ENCODE data around the gene GMCL1.

Gene GMCL1, protein sequence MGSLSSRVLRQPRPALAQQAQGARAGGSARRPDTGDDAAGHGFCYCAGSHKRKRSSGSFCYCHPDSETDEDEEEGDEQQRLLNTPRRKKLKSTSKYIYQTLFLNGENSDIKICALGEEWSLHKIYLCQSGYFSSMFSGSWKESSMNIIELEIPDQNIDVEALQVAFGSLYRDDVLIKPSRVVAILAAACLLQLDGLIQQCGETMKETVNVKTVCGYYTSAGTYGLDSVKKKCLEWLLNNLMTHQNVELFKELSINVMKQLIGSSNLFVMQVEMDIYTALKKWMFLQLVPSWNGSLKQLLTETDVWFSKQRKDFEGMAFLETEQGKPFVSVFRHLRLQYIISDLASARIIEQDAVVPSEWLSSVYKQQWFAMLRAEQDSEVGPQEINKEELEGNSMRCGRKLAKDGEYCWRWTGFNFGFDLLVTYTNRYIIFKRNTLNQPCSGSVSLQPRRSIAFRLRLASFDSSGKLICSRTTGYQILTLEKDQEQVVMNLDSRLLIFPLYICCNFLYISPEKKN

DNA sequence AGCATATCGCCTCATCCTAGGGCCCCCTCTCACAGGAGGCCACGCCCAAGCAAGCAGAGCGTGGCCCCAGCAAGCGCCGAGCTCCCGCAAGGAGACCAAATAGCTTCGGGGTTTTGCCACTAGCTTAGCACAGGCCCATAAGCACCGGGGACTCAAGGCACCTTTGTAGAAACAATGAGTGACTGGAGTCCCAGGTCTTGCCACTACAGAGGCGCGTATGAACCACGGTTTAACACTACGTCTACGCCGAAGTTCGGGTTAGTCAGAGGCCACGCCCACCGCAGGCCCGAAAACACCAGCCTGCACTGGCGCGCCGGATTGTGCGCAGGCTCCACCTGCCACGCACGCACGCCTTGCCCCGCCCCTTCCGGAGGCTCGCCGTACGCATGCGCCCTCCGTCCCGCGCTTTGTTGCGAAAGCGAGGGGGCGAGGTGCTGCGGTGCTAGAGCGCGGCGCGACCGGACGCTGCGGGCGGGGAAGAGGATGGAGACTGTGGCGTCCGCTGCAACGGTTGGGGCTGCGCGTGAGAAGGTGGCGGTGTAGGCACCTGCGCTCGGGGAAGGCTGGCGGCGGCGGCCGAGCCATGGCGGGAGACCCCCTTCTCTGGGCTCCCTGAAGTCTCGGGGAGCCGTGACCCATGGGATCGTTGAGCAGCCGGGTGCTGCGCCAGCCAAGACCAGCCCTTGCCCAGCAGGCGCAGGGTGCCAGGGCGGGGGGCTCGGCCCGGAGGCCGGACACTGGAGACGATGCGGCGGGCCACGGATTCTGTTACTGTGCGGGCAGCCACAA lies at the start of gene GMCL1:
Gene GMCL1 (plus strand): TSS at position 405 of the 789 bp plus-strand sequence. CDS start 233 bp downstream, at position 638.
- Histone ChIP-seq H3K4me3 (ENCODE audit: low read depth in 1 of 2, low read length in 2 of 2) (peak within 1 kb of the TSS; percentile 81 to 99), H3K36me3 (ENCODE audit: insufficient read depth, low read length) (peaks cover 5% of the 10 kb centered on the region), H3K27ac (ENCODE audit: low read depth, low read length) (peak within 1 kb of the TSS; percentile 73), H3K9me3 (ENCODE audit: low read length) (no peaks in the 10 kb centered on the region), H3K4me1 (ENCODE audit: insufficient read depth, low read length) (peaks cover 22% of the 10 kb centered on the region), H3K27me3 (ENCODE audit: control insufficient read depth in 1 of 2, insufficient read depth in 2 of 2, low read length in 2 of 2) (no peaks in the 10 kb centered on the region), H3K9ac (ENCODE audit: low read length) (peak within 1 kb of the TSS; percentile 92)

DNA sequence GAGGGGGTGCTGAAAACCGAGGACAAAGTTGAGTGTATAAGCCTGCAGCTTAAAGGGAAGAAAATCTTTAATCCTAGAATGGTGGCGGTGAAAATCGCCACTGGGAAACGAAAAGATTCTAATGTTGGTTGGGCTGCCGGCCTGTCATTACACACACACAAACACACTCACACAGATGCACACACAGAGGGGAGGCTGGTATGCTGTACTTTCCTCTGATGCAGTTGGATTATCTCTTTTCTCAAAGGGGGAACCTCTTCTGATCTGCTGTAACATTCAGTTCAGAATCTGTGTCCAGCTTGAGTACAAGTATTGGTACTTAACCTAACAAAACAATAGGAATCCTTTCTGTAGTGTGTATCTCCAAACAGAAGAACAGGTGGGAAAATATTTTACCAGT lies 48.5 kb upstream of the GMCL1 start:
- H3K36me3 ChIP-seq (ENCODE audit: insufficient read depth, low read length): peaks cover 6% of the 10 kb centered on the region
- H3K9ac ChIP-seq (ENCODE audit: low read length): no peak overlapping the region
- no peak overlapping the region for H3K4me3 ChIP-seq (ENCODE audit: low read depth in 1 of 2, low read length in 2 of 2)
- no peaks in the 10 kb centered on the region for H3K4me1 ChIP-seq (ENCODE audit: insufficient read depth, low read length)
- no peak overlapping the region for H3K27ac ChIP-seq (ENCODE audit: low read depth, low read length)
- H3K27me3 ChIP-seq (ENCODE audit: control insufficient read depth in 1 of 2, insufficient read depth in 2 of 2, low read length in 2 of 2): no peaks in the 10 kb centered on the region
- no peaks in the 10 kb centered on the region for H3K9me3 ChIP-seq (ENCODE audit: low read length)

DNA sequence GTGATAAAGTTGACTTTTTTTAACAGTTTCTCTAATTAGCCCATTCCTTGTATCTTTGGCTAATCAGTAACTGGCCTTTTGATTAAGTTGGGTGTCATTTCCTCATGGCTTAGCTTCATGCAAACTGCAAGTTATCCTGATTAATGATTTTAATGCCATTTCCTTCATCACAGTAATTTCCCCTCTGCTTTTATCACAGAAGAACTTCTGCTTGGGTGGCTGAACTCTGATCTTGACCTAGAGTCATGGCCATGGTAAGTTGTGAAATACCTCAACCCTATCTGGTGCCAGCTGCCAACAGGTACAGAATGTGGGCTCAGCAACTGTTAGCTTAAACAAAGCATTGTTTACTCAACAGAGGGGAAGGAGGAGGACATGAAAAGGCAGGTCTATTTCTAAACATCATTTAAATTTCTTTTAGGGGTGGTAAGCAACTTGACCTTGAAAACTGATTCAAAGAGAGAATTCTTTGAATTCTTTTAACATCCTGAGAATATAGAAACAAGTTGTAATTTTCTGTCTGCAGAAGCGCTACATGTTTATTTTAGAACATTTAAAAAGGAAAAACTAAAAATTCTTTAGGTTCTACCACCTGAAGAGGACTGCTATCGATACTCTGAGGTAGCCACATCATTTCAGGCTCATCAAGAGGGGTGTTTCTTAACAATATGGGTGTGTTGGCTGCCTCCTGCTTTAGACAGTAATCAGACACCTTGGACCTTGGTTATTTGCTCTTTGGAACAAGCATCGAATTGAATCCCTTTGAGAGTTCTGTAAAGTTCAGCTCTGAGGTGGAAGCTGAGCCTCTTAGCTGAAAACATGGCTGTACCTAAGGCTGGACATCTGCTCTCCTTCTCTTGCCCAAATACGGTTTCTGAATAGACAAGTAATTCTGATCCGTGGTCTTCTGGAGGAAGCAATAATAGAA lies 47.9 kb upstream of the GMCL1 start:
- H3K4me3 ChIP-seq (ENCODE audit: low read depth in 1 of 2, low read length in 2 of 2): no peak overlapping the region
- H3K4me1 ChIP-seq (ENCODE audit: insufficient read depth, low read length): no peaks in the 10 kb centered on the region
- H3K27me3 ChIP-seq (ENCODE audit: control insufficient read depth in 1 of 2, insufficient read depth in 2 of 2, low read length in 2 of 2): no peaks in the 10 kb centered on the region
- H3K9me3 ChIP-seq (ENCODE audit: low read length): no peaks in the 10 kb centered on the region
- no peak overlapping the region for H3K9ac ChIP-seq (ENCODE audit: low read length)
- no peak overlapping the region for H3K27ac ChIP-seq (ENCODE audit: low read depth, low read length)
- H3K36me3 ChIP-seq (ENCODE audit: insufficient read depth, low read length): peaks cover 6% of the 10 kb centered on the region

DNA sequence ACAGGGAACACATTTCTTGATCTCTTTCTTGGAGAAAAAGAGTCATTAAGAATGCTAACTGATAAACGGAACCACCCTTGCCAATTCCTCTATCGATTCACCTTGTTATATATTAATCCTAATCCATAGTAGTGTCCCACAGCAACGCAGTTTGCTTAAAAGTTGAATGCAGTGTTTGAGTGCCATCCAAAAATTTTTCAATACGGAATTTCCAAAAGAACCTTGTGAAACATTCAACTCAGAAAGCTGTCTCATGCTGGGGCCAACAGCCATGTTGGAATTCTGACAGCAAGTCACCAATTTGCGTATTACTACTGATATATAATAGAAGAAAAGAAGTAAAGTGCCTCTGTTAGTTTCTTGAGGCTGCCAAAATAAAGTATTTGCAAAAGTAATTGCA lies 45.2 kb upstream of the GMCL1 start:
- Histone ChIP-seq H3K9ac (ENCODE audit: low read length) (no peak overlapping the region), H3K36me3 (ENCODE audit: insufficient read depth, low read length) (peaks cover 15% of the 10 kb centered on the region), H3K27me3 (ENCODE audit: control insufficient read depth in 1 of 2, insufficient read depth in 2 of 2, low read length in 2 of 2) (no peaks in the 10 kb centered on the region), H3K9me3 (ENCODE audit: low read length) (no peaks in the 10 kb centered on the region), H3K4me3 (ENCODE audit: low read depth in 1 of 2, low read length in 2 of 2) (no peak overlapping the region), H3K27ac (ENCODE audit: low read depth, low read length) (no peak overlapping the region), H3K4me1 (ENCODE audit: insufficient read depth, low read length) (peaks cover 3% of the 10 kb centered on the region)

DNA sequence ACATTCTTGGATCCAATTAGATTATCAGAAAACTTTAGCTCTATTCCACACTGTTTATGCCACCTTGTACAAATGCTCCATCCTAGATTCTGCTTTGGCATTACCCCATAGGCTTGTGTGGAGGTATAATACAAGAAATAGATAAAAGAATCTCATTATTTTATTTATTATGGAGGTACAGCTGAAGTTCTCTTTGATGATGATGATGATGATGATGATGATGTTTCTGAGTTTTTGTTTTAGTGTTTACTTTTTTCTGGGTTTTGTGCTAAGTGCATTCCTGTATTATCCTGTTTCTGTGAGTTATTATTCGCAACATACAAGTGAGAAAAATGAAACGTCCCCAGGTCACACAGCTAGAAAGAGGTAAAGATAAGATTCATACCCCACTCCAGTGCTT lies 44.1 kb upstream of the GMCL1 start:
- Histone ChIP-seq H3K27ac (ENCODE audit: low read depth, low read length) (no peak overlapping the region), H3K9ac (ENCODE audit: low read length) (no peak overlapping the region), H3K4me3 (ENCODE audit: low read depth in 1 of 2, low read length in 2 of 2) (no peak overlapping the region), H3K9me3 (ENCODE audit: low read length) (no peaks in the 10 kb centered on the region), H3K4me1 (ENCODE audit: insufficient read depth, low read length) (peaks cover 12% of the 10 kb centered on the region), H3K36me3 (ENCODE audit: insufficient read depth, low read length) (peaks cover 15% of the 10 kb centered on the region), H3K27me3 (ENCODE audit: control insufficient read depth in 1 of 2, insufficient read depth in 2 of 2, low read length in 2 of 2) (no peaks in the 10 kb centered on the region)

DNA sequence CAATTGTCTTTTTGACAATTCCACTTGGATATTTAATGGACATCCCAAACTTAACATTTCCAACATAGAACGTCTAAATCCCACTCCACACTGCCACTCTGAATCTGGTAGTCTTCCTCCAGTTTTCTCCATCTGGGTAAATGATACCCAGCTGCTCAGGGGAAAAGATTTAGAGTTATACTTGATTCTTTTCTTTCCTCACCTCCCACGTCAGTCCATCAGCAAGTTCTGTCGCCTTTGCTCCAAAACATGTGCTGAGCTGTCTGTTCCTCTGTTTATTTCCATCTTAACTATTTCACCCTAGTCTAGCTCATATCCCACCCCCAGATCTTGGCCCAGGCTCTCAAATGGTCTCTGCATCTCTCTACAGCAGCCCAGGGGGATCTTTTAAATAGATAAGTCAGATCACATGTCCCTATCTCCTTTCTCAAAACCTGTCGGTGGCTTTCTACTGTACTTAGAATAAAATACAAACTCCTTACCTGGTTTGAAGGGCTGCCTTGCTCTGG lies 43.4 kb upstream of the GMCL1 start:
- peaks cover 15% of the 10 kb centered on the region for H3K36me3 ChIP-seq (ENCODE audit: insufficient read depth, low read length)
- no peaks in the 10 kb centered on the region for H3K9me3 ChIP-seq (ENCODE audit: low read length)
- H3K9ac ChIP-seq (ENCODE audit: low read length): no peak overlapping the region
- peaks cover 20% of the 10 kb centered on the region for H3K4me1 ChIP-seq (ENCODE audit: insufficient read depth, low read length)
- H3K4me3 ChIP-seq (ENCODE audit: low read depth in 1 of 2, low read length in 2 of 2): no peak overlapping the region
- no peaks in the 10 kb centered on the region for H3K27me3 ChIP-seq (ENCODE audit: control insufficient read depth in 1 of 2, insufficient read depth in 2 of 2, low read length in 2 of 2)
- no peak overlapping the region for H3K27ac ChIP-seq (ENCODE audit: low read depth, low read length)

DNA sequence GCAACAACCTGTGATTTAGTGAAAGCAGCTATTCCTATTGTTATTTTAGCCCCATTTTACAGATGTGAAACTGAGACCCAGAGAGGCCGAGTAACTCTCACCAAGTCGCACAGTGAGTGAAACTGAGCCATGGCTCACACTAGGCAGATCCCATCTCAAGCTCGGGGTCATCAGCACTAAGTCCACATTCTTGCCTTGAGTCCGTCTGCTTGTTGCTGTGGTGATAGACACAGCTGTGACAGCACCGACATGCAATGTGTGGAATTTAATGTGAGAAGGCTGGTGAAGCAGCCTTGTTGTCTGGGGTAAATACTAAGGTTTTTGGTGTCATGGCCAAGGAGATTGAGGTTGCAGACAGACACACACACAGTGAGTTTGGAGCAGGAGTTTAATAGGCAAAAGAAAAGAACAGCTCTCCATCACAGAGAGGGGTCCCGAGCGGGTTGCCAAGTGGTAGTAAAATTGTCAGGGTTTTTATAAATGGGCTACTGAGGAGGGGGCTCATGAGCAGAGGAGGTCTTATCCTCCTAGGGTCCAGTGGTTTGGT lies 40.2 kb upstream of the GMCL1 start:
- no peaks in the 10 kb centered on the region for H3K27me3 ChIP-seq (ENCODE audit: control insufficient read depth in 1 of 2, insufficient read depth in 2 of 2, low read length in 2 of 2)
- H3K36me3 ChIP-seq (ENCODE audit: insufficient read depth, low read length): peaks cover 9% of the 10 kb centered on the region
- no peak overlapping the region for H3K4me3 ChIP-seq (ENCODE audit: low read depth in 1 of 2, low read length in 2 of 2)
- peak overlapping the region; percentile 47 for H3K27ac ChIP-seq (ENCODE audit: low read depth, low read length)
- H3K9me3 ChIP-seq (ENCODE audit: low read length): no peaks in the 10 kb centered on the region
- H3K4me1 ChIP-seq (ENCODE audit: insufficient read depth, low read length): peaks cover 22% of the 10 kb centered on the region
- H3K9ac ChIP-seq (ENCODE audit: low read length): peak overlapping the region; percentile 6

DNA sequence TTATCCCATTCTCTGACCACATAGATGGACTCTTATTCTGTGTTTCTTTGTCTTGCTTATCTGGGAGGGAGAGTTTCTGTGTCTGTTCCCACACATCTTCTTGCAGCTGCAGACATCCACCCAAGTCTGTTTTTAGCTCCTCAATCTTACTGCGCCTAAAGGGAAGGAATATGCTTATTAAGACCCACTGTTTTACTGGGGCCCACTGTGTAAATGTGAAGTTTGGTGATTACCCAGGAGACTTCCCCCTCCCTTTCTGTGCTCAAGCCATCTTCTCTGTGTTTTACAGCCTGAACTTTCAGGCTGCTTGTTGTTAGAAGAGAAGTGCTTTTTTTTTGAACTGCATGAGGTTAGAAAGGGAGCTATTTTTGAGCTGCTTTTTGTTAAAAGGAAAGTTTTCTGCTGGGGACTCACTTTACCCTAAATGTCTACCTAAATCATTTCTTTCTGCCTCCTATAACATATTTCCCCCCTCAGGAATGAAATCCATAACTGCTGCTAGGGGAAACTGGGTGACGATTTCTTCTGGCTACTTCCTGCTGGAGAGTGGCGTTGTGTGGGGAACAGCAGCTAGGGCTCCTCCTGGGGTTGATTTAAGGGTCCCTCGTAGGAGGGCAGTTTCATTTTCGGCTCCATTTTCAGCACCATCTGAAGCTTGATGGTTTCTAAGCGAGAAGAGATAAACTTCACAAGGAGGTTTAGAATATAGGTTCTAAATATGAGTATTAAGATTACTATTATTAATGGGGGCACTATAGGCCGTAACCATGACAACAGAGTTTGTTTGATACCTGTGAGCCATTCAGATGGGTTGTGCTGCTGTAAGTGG lies 39.5 kb upstream of the GMCL1 start:
- peaks cover 22% of the 10 kb centered on the region for H3K4me1 ChIP-seq (ENCODE audit: insufficient read depth, low read length)
- no peaks in the 10 kb centered on the region for H3K27me3 ChIP-seq (ENCODE audit: control insufficient read depth in 1 of 2, insufficient read depth in 2 of 2, low read length in 2 of 2)
- H3K27ac ChIP-seq (ENCODE audit: low read depth, low read length): peak overlapping the region; percentile 47
- no peaks in the 10 kb centered on the region for H3K9me3 ChIP-seq (ENCODE audit: low read length)
- H3K36me3 ChIP-seq (ENCODE audit: insufficient read depth, low read length): peaks cover 9% of the 10 kb centered on the region
- H3K4me3 ChIP-seq (ENCODE audit: low read depth in 1 of 2, low read length in 2 of 2): peak overlapping the region; percentile 7 to 49
- H3K9ac ChIP-seq (ENCODE audit: low read length): peak overlapping the region; percentile 6

DNA sequence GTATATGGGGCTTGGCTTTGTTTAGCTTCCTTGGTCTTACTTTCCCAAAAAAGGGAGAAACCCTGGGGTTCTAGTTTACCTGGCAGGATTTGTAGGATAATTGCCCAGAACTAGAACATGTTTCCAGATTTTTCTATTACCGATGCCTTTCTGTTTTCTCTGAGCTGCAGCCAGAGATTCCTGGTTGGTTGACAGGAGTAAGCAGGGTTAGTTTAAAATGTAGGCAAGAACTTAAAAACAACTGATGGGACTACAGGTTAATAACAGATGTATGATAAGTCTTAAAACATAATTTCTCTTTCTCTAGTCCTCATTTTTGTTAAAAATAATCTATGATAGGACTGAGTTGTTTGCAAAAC lies 38.9 kb upstream of the GMCL1 start:
- peak overlapping the region; percentile 47 for H3K27ac ChIP-seq (ENCODE audit: low read depth, low read length)
- H3K36me3 ChIP-seq (ENCODE audit: insufficient read depth, low read length): peaks cover 9% of the 10 kb centered on the region
- peak overlapping the region; percentile 7 to 49 for H3K4me3 ChIP-seq (ENCODE audit: low read depth in 1 of 2, low read length in 2 of 2)
- H3K9me3 ChIP-seq (ENCODE audit: low read length): no peaks in the 10 kb centered on the region
- H3K9ac ChIP-seq (ENCODE audit: low read length): no peak overlapping the region
- peaks cover 22% of the 10 kb centered on the region for H3K4me1 ChIP-seq (ENCODE audit: insufficient read depth, low read length)
- no peaks in the 10 kb centered on the region for H3K27me3 ChIP-seq (ENCODE audit: control insufficient read depth in 1 of 2, insufficient read depth in 2 of 2, low read length in 2 of 2)

DNA sequence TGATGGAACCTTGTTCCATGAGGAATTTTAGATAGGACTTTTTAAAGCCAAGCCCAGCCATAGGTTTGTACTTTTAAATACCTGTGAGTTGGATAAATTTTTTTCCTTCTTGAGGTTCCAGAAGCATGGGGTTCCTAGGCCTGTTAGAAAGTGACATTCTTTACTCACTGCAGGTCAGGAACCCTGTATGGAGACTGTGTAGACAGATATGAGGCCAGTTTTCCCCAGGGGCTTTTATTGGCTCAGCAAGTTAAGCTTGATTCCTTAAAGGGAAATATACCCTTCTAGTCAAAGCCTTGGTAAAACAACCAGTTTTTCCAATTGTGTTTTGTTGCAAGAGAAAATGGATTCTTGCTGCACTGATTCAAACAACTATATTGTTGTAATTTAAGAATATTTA lies 38.4 kb upstream of the GMCL1 start:
- Histone ChIP-seq H3K27ac (ENCODE audit: low read depth, low read length) (no peak overlapping the region), H3K4me3 (ENCODE audit: low read depth in 1 of 2, low read length in 2 of 2) (no peak overlapping the region), H3K9me3 (ENCODE audit: low read length) (no peaks in the 10 kb centered on the region), H3K36me3 (ENCODE audit: insufficient read depth, low read length) (peaks cover 9% of the 10 kb centered on the region), H3K9ac (ENCODE audit: low read length) (no peak overlapping the region), H3K4me1 (ENCODE audit: insufficient read depth, low read length) (peaks cover 22% of the 10 kb centered on the region), H3K27me3 (ENCODE audit: control insufficient read depth in 1 of 2, insufficient read depth in 2 of 2, low read length in 2 of 2) (no peaks in the 10 kb centered on the region)
